Brain microvascular endothelial cell (primary cell): ENCODE measurements around the gene LHFPL2.

Experiments
- DNase-seq: peaks from one replicate; pipeline ENCODE4 v3.0.0-alpha.2; 2020
- H3K27ac ChIP-seq: fragments of 250-450 bp; sonication (Bioruptor Pico); 2 replicates; pipeline ENCODE4 v1.5.1; 2020; ENCODE audit warnings: mild to moderate bottlenecking, moderate library complexity
- H3K27me3 ChIP-seq: fragments of 250-450 bp; sonication (Bioruptor Pico); replicated peaks from 2 replicates; pipeline ENCODE4 v1.5.1; 2020; ENCODE audit warnings: mild to moderate bottlenecking
- H3K36me3 ChIP-seq: fragments of 250-450 bp; sonication (Bioruptor Pico); replicated peaks from 2 replicates; pipeline ENCODE4 v1.5.1; 2020; ENCODE audit warnings: mild to moderate bottlenecking
- H3K4me3 ChIP-seq: 2 replicates; pipeline ENCODE4 v1.5.1; 2011; ENCODE audit warnings: low read depth, mild to moderate bottlenecking, control low read depth, low read length, moderate library complexity
- in situ Hi-C: cut with HindIII; loops from 2 replicates; pipeline ENCODE4 v1.10.0; 2017; ENCODE audit warnings: low sequenced_read_pairs, low pct_ligation_motif_present
- TF ChIP-seq, protein P1 (sequence below): IDR thresholded peaks from 2 replicates; pipeline ENCODE4 v1.5.1; 2011; ENCODE audit warnings: low read depth, mild to moderate bottlenecking, moderate library complexity, low read length, control low read depth, inconsistent platforms; ENCODE audit errors: missing control alignments

The LHFPL2 gene

DNA sequence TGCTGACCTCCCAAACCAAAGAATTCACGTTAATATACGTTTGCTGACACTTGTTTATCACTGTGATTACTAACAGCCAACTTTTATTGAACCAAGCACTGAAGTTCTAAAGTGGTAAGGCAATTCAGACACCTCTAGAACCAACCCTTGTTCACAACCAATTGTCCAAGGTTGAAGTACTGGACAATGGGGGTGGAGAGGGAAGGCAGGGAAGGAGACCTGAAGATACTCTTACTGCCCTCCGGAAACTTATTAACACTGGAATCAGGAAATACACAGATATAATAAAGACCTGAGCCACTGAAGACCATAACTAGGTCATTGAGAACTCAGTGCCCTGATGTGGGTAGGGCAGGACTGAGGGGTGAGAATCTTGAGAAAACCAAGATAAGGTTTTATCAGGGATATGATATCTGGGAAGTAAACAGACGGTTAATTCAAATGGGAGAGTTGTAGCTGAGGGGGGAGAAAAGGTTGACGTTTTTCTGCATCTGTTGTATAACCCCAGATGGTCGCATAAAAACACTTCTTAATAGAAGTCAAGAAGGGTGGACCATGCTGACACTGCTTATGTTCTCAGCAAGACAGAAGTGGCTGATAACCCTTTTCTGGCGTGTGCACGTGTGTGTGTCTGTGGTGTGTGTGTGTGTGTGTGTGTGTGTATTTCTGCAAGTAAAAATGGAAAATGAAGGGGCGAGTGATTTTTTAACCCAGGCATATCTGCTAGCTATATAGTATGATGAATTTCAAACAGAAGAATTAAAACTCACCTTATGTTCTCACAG, 125.9 kb downstream of the LHFPL2 start:
- DNase-seq, result no peak
- in situ Hi-C loops, result no loop called here
- Histone ChIP-seq H3K27me3 (no peaks in the 10 kb centered on the region), H3K4me3 (no peak overlapping the region), H3K36me3 (peaks cover 3% of the 10 kb centered on the region), H3K27ac (peak overlapping the region; percentile 48)
- TF ChIP-seq, protein P1, sequence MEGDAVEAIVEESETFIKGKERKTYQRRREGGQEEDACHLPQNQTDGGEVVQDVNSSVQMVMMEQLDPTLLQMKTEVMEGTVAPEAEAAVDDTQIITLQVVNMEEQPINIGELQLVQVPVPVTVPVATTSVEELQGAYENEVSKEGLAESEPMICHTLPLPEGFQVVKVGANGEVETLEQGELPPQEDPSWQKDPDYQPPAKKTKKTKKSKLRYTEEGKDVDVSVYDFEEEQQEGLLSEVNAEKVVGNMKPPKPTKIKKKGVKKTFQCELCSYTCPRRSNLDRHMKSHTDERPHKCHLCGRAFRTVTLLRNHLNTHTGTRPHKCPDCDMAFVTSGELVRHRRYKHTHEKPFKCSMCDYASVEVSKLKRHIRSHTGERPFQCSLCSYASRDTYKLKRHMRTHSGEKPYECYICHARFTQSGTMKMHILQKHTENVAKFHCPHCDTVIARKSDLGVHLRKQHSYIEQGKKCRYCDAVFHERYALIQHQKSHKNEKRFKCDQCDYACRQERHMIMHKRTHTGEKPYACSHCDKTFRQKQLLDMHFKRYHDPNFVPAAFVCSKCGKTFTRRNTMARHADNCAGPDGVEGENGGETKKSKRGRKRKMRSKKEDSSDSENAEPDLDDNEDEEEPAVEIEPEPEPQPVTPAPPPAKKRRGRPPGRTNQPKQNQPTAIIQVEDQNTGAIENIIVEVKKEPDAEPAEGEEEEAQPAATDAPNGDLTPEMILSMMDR, result no peak

DNA sequence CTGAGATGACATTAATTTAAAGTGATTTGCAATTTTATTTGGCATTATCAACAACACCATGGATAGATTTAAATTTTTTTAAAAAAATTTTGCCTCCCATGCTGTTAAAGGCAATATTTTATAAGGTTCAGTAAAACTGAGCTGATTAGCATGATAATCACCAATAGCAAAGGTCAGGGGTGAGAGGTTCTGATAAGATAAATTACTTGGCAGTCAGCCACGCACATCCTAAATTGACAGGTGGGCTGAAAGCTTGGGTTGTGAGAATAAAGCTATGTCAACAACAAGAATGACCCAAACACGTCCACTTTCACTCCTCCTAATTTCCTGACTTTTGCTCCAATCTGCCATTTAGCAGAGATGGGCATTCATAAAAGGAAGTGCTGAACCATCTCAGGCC, 127.1 kb downstream of the LHFPL2 start:
- in situ Hi-C loops, result no loop called here
- TF ChIP-seq, protein P1, result no peak
- no peak overlapping the region for H3K27ac ChIP-seq
- H3K4me3 ChIP-seq, result no peak overlapping the region
- H3K27me3 ChIP-seq, result no peaks in the 10 kb centered on the region
- H3K36me3 ChIP-seq, result peaks cover 3% of the 10 kb centered on the region
- DNase-seq, result no peak

DNA sequence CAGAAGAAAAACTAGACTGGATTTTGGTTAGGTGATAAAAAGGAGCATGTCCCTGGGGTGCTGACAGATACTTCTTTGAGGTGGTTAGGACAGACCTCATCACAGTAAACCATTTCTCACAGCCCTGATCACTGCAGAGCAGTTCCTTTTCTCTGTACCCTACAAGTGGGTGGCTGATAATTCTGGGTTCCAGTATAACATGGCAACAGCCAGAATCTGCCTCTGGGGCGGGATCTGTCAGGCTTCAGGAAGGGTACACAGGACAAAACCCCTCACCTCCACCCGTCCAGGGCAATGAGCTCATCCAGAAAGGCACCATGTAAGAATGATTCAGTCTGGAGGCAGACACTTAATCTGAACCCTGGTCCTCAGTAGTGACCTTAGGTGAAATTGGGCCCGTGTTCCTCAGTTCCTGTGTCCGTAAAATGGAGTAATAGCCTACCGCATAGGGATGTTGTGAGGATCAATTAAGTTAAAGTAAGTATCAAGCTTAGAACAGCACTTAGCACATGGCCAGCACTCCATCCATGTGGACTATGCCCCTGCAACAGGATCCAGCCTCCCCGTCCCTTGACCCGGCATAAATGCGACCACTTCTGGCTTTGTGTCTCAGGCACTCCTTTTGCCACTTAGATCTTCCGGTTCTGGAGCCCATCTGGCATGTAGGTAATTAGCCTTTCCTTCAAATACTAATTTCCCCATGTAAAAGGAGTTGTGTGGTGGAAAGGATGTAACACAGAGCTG, 129.2 kb downstream of the LHFPL2 start:
- DNase-seq, result no peak
- Histone ChIP-seq H3K4me3 (no peak overlapping the region), H3K27ac (peak overlapping the region; percentile 96), H3K27me3 (no peaks in the 10 kb centered on the region), H3K36me3 (peaks cover 3% of the 10 kb centered on the region)
- TF ChIP-seq, protein P1, result no peak
- in situ Hi-C loops, result no loop called here

DNA sequence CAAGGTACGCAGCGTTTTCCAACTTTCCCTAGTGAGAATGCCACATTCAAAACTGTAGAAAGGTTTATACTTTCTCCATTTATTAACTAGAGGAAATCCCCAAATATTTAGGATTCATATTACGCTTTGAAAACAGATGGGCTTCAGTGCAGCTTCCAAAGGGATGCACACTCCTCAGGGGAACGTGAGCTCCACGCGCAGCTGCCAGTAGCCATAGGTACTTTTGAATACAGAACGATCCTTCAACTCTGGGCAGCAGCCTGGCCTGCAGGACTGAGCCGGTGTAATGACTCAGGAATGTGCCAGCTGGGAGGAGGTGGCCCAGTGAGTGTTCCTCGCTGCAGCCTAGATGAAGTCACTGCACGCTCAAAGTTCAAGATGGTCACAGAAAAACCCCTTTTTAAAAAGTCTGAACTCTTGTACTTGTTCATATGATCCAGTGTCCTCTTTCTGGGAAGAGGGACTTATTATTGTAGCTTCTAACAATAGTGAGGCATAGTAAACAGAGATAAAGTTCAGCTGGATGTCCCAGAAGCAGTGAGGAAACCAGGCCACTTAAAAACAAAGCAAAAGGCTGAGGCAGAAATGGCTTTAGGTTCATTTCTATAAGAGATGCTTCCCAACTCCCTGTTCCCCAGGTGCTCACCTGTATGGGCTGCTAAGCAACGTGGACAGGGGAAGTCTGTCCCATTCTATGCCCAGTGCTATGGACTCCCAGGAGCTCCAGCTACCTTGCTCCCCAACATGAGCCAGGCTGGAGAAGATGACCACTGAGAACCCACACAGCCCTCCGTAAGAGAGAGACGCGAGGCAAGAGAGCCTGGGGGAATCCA, 130.0 kb downstream of the LHFPL2 start:
- peak overlapping the region; percentile 96 for H3K27ac ChIP-seq
- H3K4me3 ChIP-seq, result no peak overlapping the region
- TF ChIP-seq, protein P1, result no peak
- in situ Hi-C loops, result no loop called here
- H3K27me3 ChIP-seq, result no peaks in the 10 kb centered on the region
- H3K36me3 ChIP-seq, result peaks cover 3% of the 10 kb centered on the region
- peak; percentile 96 for DNase-seq

DNA sequence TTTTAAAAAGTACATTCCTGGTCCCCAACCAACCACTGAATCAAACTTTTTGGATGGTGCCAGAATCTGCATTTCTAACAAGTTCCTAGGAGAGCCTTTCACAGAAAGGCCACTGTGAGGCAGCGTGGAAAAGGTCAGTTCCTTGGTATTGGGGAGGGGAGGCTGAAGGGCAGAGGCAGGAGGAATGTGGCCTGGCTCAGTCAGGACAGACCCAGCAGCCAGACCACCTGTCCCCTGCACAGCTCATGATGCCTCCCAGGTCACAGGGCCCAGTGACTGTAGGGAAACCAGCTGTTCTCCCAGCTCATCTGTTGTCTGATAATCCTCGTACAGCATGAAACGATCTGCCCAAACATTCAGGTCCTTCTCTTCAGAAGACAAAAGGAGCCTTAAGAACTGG, 132.9 kb downstream of the LHFPL2 start:
- H3K36me3 ChIP-seq, result no peaks in the 10 kb centered on the region
- H3K27ac ChIP-seq, result no peak overlapping the region
- DNase-seq, result no peak
- H3K4me3 ChIP-seq, result no peak overlapping the region
- TF ChIP-seq, protein P1, result no peak
- no peaks in the 10 kb centered on the region for H3K27me3 ChIP-seq
- in situ Hi-C loops, result no loop called here
